HepG2 (cell line): Measurements from ENCODE around the gene RB1. TPM values are rescaled to one million over a fixed set of nuclear protein-coding genes. Genes with fewer than 3 reads are reported as not detected.

Experiments
- ARID5B ChIP-seq: IDR thresholded peaks from 2 replicates; pipeline ENCODE4 v1.4.0; 2020; ENCODE audit warnings: mild to moderate bottlenecking, missing genetic modification reagents
- ATF7-NPFF ChIP-seq: sonication (generic); formaldehyde crosslinking; IDR thresholded peaks from 2 replicates; pipeline ENCODE4 v1.8.1; 2023; ENCODE audit warnings: mild to moderate bottlenecking, low read depth, missing genetic modification reagents, moderate library complexity
- CAMTA2 ChIP-seq: sonication (generic); formaldehyde crosslinking; IDR thresholded peaks from 2 replicates; pipeline ENCODE4 v1.4.0; 2020; ENCODE audit warnings: mild to moderate bottlenecking, missing genetic modification reagents, borderline replicate concordance
- CEBPG ChIP-seq: IDR thresholded peaks from 2 replicates; pipeline ENCODE4 v1.6.1; 2016
- CENPBD1 ChIP-seq: sonication (generic); formaldehyde crosslinking; IDR thresholded peaks from 2 replicates; pipeline ENCODE4 v1.8.0; 2022; ENCODE audit warnings: missing genetic modification reagents, low read depth, mild to moderate bottlenecking, borderline replicate concordance
- E2F1 ChIP-seq: sonication (generic); formaldehyde crosslinking; IDR thresholded peaks from 2 replicates; pipeline ENCODE4 v1.5.0; 2020; ENCODE audit warnings: missing genetic modification reagents
- GATAD2A ChIP-seq: IDR thresholded peaks from 2 replicates; pipeline ENCODE4 v1.6.1; 2016
- JARID2 ChIP-seq: sonication (generic); formaldehyde crosslinking; IDR thresholded peaks from 2 replicates; pipeline ENCODE4 v1.8.1; 2023; ENCODE audit warnings: missing genetic modification reagents, inconsistent platforms; ENCODE audit not compliant: insufficient replicate concordance
- KLF13 ChIP-seq: sonication (generic); formaldehyde crosslinking; IDR thresholded peaks from 2 replicates; pipeline ENCODE4 v1.4.0; 2020; ENCODE audit warnings: mild to moderate bottlenecking, missing genetic modification reagents
- NFE2L1 ChIP-seq: sonication (generic); formaldehyde crosslinking; IDR thresholded peaks from 2 replicates; pipeline ENCODE4 v1.4.0; 2020; ENCODE audit warnings: missing genetic modification reagents, mild to moderate bottlenecking, borderline replicate concordance
- REXO4 ChIP-seq: sonication (generic); formaldehyde crosslinking; IDR thresholded peaks from 2 replicates; pipeline ENCODE4 v1.8.0; 2022; ENCODE audit warnings: missing genetic modification reagents, mild to moderate bottlenecking, borderline replicate concordance
- SOX6 ChIP-seq, 2 experiments: fragments of 450-650 bp in 1 of 2; sonication (generic) in 1 of 2; formaldehyde crosslinking in 1 of 2; IDR thresholded peaks; 2 replicates each; pipeline versions ENCODE4 v1.4.0 to v1.6.1; 2017 to 2020; ENCODE audit warnings: antibody characterized with exemption in 1 of 2, mild to moderate bottlenecking in 1 of 2, missing genetic modification reagents in 1 of 2
- ZNF253 ChIP-seq: sonication (generic); formaldehyde crosslinking; IDR thresholded peaks from 2 replicates; pipeline ENCODE4 v1.8.0; 2022; ENCODE audit warnings: mild to moderate bottlenecking, missing genetic modification reagents, borderline replicate concordance
- ZNF281 ChIP-seq: sonication (generic); formaldehyde crosslinking; IDR thresholded peaks from 2 replicates; pipeline ENCODE4 v1.4.0; 2020; ENCODE audit warnings: missing genetic modification reagents, borderline replicate concordance
- ZNF337 ChIP-seq: sonication (generic); formaldehyde crosslinking; IDR thresholded peaks from 2 replicates; pipeline ENCODE4 v1.5.1; 2020; ENCODE audit warnings: missing genetic modification reagents, low read depth, mild to moderate bottlenecking, borderline replicate concordance
- ZNF354B ChIP-seq: sonication (generic); formaldehyde crosslinking; IDR thresholded peaks from 2 replicates; pipeline ENCODE4 v1.8.0; 2022; ENCODE audit warnings: mild to moderate bottlenecking, missing genetic modification reagents
- ZNF446 ChIP-seq: sonication (generic); formaldehyde crosslinking; IDR thresholded peaks from 2 replicates; pipeline ENCODE4 v1.5.0; 2020; ENCODE audit warnings: mild to moderate bottlenecking, missing genetic modification reagents
- ZNF468 ChIP-seq: sonication (generic); formaldehyde crosslinking; IDR thresholded peaks from 2 replicates; pipeline ENCODE4 v1.8.0; 2022; ENCODE audit warnings: mild to moderate bottlenecking, moderate library complexity, missing genetic modification reagents
- ZNF709 ChIP-seq: sonication (generic); formaldehyde crosslinking; IDR thresholded peaks from 2 replicates; pipeline ENCODE4 v1.5.0; 2020; ENCODE audit warnings: mild to moderate bottlenecking, missing genetic modification reagents
- ZNF775 ChIP-seq: sonication (generic); formaldehyde crosslinking; IDR thresholded peaks from 2 replicates; pipeline ENCODE4 v1.4.0; 2020; ENCODE audit warnings: missing genetic modification reagents, mild to moderate bottlenecking, moderate library complexity, borderline replicate concordance
- polyA plus RNA-seq, 8 experiments: library from polyadenylated mRNA; depleted of rRNA in 3 of 8; stranded (reverse) in 7 of 8; unstranded in 1 of 8; fragments of >200 nt; fragmentation: Illumina TruSeq in 4 of 8; extraction: Trizol in 4 of 8; gene quantifications; 2 replicates each; pipeline versions ENCODE4 v1.2.1 to v1.2.3, GENCODE V29; 2011 to 2016; ENCODE audit warnings: low read depth in 4 of 8, missing spikeins in 1 of 8, mixed read lengths in 1 of 8; ENCODE audit not compliant: insufficient read depth in 1 of 8
- total RNA-seq, 5 experiments: library from RNA; depleted of rRNA; stranded (reverse); fragments of >200 nt; fragmentation: Illumina TruSeq; extraction: Trizol; gene quantifications; 2 replicates each; pipeline ENCODE4 v1.2.3, GENCODE V29; 2016; ENCODE audit warnings: low read depth in 1 of 5

RB1 gene
- total and polyA plus RNA-seq, 2 of the 13 experiments (the other 11 are each of a cell fraction or from before 2014, with no cell fraction given), result 15.6 to 23.7 TPM

GRCh38 chr13:48303359-48304142, at the start of gene RB1 (continued):
- no peak for TF ChIP-seq ZNF281 (CRISPR knock-in tag)
- peak; percentile 48; the same call in 1 of the 2 replicates for TF ChIP-seq ARID5B (CRISPR knock-in tag)
- no peak for TF ChIP-seq SOX6 (IDR thresholded peaks at IDR 0.05)
- TF ChIP-seq SOX6 (CRISPR knock-in tag; IDR thresholded peaks at IDR 0.05), result peak; percentile 43
- TF ChIP-seq REXO4 (CRISPR knock-in tag), result no peak
- TF ChIP-seq ZNF775 (CRISPR knock-in tag), result no peak
- TF ChIP-seq ZNF446 (CRISPR knock-in tag), result peak; percentile 63; the same call in 1 of the 2 replicates
- TF ChIP-seq CEBPG (CRISPR knock-in tag), result no peak
- no peak for TF ChIP-seq ZNF253 (CRISPR knock-in tag)
- peak; percentile 44; the same call in 1 of the 2 replicates for TF ChIP-seq ZNF709
- peak; percentile 29; the same call in 1 of the 2 replicates for TF ChIP-seq GATAD2A (CRISPR knock-in tag)
- peak; percentile 62; the same call in 1 of the 2 replicates for TF ChIP-seq ZNF468 (CRISPR knock-in tag)
- 0 out of 2 replicates have a peak, but pooled peaks have one; percentile 13 for TF ChIP-seq CAMTA2 (CRISPR knock-in tag)
- no peak for TF ChIP-seq ATF7-NPFF (CRISPR knock-in tag)
- peak; percentile 88 for TF ChIP-seq E2F1 (CRISPR knock-in tag)
- TF ChIP-seq KLF13 (CRISPR knock-in tag), result no peak
- no peak for TF ChIP-seq ZNF337 (CRISPR knock-in tag)
- no peak for TF ChIP-seq CENPBD1 (CRISPR knock-in tag)
- TF ChIP-seq JARID2 (CRISPR knock-in tag), result no peak
- TF ChIP-seq NFE2L1 (CRISPR knock-in tag), result no peak
- TF ChIP-seq ZNF354B, result no peak
